HG02763 (cell line): ENCODE measurements around the gene CAVIN2.

Source experiments
- ATAC-seq: cut with Tn5 transposase; IDR thresholded peaks from one replicate; pipeline ENCODE4 v1.9.1; 2021; ENCODE audit warnings: mild to moderate bottlenecking, moderate library complexity; ENCODE audit not compliant: unreplicated experiment

Gene CAVIN2

GRCh38 chr2:191866195-191866594 lies 19.3 kb upstream of the CAVIN2 start:
- ATAC-seq, result no peak

- no peak for ATAC-seq
Measured at GRCh38 chr2:191864628-191865374, 17.9 kb upstream of the CAVIN2 start.

GRCh38 chr2:191863988-191864387 lies 17.1 kb upstream of the CAVIN2 start:
- no peak for ATAC-seq

GRCh38 chr2:191862156-191862775 lies 15.4 kb upstream of the CAVIN2 start:
- ATAC-seq, result no peak

GRCh38 chr2:191860760-191861466 lies 14.0 kb upstream of the CAVIN2 start:
- no peak for ATAC-seq

GRCh38 chr2:191859681-191860080 lies 12.8 kb upstream of the CAVIN2 start:
- no peak for ATAC-seq

GRCh38 chr2:191857886-191858285 lies 11.0 kb upstream of the CAVIN2 start:
- no peak for ATAC-seq

- ATAC-seq, result no peak
Measured at GRCh38 chr2:191857259-191857805, 10.4 kb upstream of the CAVIN2 start.

- no peak for ATAC-seq
Measured at GRCh38 chr2:191856111-191856876, 9.4 kb upstream of the CAVIN2 start.

- no peak for ATAC-seq
Measured at GRCh38 chr2:191855382-191855781, 8.5 kb upstream of the CAVIN2 start.

- no peak for ATAC-seq
Measured at GRCh38 chr2:191854382-191855372, 7.8 kb upstream of the CAVIN2 start.

GRCh38 chr2:191853843-191854242 lies 7.0 kb upstream of the CAVIN2 start:
- ATAC-seq, result no peak

GRCh38 chr2:191851158-191851557 lies 4.3 kb upstream of the CAVIN2 start:
- ATAC-seq, result no peak

- no peak for ATAC-seq
Measured at GRCh38 chr2:191848771-191849767, 2.2 kb upstream of the CAVIN2 start.

- ATAC-seq, result no peak
Measured at GRCh38 chr2:191847764-191848163, 876 bp upstream of the CAVIN2 start.

- ATAC-seq, result no peak
Measured at GRCh38 chr2:191845876-191846514, 893 bp downstream of the CAVIN2 start.

GRCh38 chr2:191845248-191845715 lies 1.6 kb downstream of the CAVIN2 start:
- no peak for ATAC-seq

GRCh38 chr2:191844706-191845105 lies 2.2 kb downstream of the CAVIN2 start:
- ATAC-seq, result no peak
